ENCODE results near the gene ZNF417. TPM values are rescaled to one million over a fixed set of nuclear protein-coding genes. Genes with fewer than 3 reads are reported as not detected.
A peak's percentile ranks its signal among the peaks of the same experiment; 100 is the strongest.

ZNF417 gene
- total RNA-seq (2014; rRNA removed), result 9.3 and 10.8 TPM in 2 replicates
- polyA plus RNA-seq (2012), result 3.6 TPM

GRCh38 chr19:57916168-57916995 is at the start of gene ZNF417:
ZNF417 (minus strand) TSS chr19:57916592; CDS start chr19:57916411, 181 bp downstream.
- peak; percentile 96 for DNase-seq (ENCODE audit: low read depth)

DNA sequence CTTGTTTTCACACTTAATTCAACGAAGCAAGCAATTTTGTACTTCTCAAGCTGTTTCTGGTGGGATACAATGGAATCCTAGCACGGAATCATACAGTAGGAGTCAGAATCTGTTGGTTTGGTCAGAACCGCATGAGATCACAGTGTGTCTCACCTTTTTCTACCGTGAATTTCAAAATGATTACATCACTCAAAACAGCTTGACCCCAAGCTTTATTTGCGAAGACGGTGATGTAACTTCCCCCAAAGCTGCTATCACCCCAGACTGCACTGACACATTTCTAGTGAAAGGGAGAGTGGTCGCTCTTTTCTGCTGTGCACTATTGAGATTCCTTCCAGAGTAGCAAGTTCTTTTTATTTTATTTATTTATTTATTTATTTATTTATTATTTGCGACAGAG is 48.4 kb upstream of the ZNF417 start:
- no peak for DNase-seq (ENCODE audit: low read depth)

DNA sequence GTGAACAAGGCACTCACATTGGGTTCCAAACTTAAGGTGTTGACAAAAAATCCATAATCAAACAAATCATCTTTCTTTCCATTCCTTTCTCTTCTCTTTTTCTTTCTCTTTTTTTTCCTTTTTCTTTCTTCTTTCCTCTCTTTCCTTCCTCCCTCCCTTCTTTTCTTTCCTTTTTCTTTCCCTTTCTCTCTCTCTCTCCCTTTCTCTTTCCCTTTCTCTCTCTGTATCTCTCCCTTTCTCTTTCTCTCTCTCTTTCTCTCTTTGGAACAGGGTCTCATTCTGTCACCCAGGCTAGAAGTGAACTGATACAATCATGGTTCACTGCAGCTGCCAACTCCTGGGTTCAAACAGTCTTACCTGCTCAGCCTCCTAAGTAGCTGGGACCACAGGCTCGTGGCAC is 45.4 kb upstream of the ZNF417 start:
- no peak for DNase-seq (ENCODE audit: low read depth)

DNA sequence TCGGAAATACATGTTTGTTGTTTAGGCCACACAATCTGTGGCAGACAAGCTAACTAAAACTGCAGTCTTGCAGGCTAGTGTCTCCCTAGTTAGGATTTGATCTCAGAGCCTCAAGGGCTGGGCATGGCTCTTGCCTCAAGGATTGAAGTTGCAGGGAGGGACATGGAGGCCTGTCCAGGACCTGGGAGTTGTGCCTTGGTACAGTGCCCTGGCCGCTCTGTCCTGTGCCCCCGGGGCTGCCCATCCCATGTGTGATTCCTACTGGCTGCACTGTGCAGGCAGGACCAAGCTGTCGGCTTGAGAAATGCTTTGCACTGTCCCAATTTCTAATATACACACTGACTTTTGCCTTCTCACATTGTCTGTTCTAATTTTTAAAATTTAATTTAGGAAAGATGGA is 38.6 kb upstream of the ZNF417 start:
- DNase-seq (ENCODE audit: low read depth), result no peak

GRCh38 chr19:57949702-57950101 is 33.3 kb upstream of the ZNF417 start:
- no peak for DNase-seq (ENCODE audit: low read depth)

GRCh38 chr19:57949296-57949695 is 32.9 kb upstream of the ZNF417 start:
- DNase-seq (ENCODE audit: low read depth), result no peak

- DNase-seq (ENCODE audit: low read depth), result peak; percentile 91
Measured at GRCh38 chr19:57947419-57948134, 31.2 kb upstream of the ZNF417 start, which contains the start of gene ZNF256. ZNF256 (minus strand) TSS chr19:57947706; CDS start chr19:57947474, 232 bp downstream.

DNA sequence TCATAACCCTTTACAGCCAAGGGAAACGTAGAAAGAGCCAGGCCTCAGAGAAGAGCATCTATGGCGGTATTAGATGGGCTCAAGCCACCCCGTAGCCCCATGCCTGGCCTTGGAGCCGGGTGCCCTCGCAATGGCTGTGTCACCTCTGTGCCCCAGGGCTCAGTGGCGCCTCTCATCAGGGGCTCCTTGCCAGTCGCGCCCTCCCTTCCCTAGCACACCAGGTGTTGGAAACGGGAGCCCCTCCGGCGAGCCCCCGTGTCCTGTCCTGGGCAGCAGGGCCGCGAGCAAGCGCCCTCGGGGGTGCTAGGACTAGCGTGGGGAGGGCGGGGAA is 30.7 kb upstream of the ZNF417 start:
- DNase-seq (ENCODE audit: low read depth), result no peak

DNA sequence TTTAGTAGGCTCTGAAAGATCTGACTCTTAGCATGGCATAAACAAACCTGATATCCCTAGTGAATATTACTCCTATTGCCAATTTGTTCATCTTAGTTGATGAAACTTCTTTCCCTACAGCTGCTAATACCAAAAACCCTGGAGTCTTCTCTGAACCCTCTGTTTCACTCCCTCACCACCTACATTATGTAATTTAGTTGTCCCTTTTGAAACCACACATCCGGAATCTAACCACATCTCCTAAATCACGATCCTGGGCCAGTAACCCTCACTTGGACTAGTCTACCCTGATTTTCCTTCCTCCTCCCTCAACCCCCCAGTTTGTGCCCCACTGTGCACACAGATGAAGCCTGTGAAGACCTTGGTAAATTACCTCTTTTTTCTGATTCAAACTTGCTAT is 29.9 kb upstream of the ZNF417 start:
- no peak for DNase-seq (ENCODE audit: low read depth)

DNA sequence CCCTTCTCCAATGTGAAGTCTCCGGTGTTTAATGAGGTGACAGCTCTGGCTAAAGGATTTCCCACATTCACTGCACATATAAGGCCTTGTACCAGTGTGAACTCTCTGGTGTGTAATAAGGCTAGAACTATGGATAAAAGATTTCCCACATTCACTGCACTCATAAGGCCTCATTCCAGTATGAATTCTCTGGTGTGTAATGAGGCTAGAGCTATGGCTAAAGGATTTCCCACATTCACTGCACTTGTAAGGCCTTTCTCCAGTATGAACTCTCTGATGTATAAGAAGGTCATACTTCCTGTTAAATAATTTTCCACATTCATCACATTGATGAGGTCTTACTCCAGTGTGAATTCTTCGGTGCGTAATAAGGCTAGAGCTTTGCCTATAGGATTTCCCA is 25.2 kb upstream of the ZNF417 start:
- no peak for DNase-seq (ENCODE audit: low read depth)

GRCh38 chr19:57935731-57936130 is 19.3 kb upstream of the ZNF417 start:
- DNase-seq (ENCODE audit: low read depth), result no peak

- DNase-seq (ENCODE audit: low read depth), result peak; percentile 57
Measured at GRCh38 chr19:57934820-57935665, 18.7 kb upstream of the ZNF417 start, which contains the start of gene ZNF418. ZNF418 (minus strand) TSS chr19:57935402; CDS start chr19:57933822, 1,580 bp downstream.

DNA sequence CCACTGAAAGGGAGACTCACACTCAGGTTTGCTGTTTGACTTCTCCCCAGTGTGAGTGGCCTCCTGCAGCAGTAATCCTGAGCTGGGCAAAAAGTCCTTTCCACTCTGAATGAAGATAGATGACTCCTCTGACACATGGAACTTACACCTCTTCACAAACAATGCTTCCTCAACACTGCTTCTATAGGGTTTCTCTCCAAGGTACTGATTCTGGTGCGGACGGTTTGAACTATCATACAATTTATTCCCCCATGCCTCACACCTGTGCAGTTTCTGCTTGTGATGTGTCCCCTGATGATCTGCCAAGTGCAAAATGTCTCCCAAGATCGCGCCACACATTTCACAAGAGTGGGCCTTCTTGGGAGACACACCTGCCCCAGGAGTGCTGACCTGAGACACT is 11.2 kb upstream of the ZNF417 start:
- DNase-seq (ENCODE audit: low read depth), result no peak

DNA sequence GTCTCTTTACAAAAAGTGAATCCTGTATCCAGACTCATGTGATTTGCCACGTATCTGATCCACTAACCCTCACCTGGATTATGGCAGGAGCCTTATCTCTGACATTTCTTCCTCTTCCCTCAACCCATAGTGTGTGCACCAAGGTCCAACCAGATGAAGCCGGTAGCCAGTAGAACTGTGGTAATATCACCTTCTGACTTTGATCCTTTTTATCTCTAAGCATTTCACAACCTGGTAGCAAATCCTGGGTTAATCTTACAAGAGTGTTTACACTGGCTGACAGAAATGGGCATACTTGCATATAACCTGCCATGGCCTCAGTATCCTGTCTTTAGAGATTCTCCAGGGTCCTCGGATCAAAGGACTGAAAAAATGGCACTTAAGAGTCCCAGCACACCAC is 1.9 kb downstream of the ZNF417 start:
- DNase-seq (ENCODE audit: low read depth), result no peak

GRCh38 chr19:57907394-57907793 is 9.0 kb downstream of the ZNF417 start:
- no peak for DNase-seq (ENCODE audit: low read depth)

GRCh38 chr19:57905258-57905657 is 11.1 kb downstream of the ZNF417 start:
- no peak for DNase-seq (ENCODE audit: low read depth)

- no peak for DNase-seq (ENCODE audit: low read depth)
Measured at GRCh38 chr19:57903618-57904184, 12.7 kb downstream of the ZNF417 start.

GRCh38 chr19:57900311-57900710 is 16.1 kb downstream of the ZNF417 start:
- no peak for DNase-seq (ENCODE audit: low read depth)

DNA sequence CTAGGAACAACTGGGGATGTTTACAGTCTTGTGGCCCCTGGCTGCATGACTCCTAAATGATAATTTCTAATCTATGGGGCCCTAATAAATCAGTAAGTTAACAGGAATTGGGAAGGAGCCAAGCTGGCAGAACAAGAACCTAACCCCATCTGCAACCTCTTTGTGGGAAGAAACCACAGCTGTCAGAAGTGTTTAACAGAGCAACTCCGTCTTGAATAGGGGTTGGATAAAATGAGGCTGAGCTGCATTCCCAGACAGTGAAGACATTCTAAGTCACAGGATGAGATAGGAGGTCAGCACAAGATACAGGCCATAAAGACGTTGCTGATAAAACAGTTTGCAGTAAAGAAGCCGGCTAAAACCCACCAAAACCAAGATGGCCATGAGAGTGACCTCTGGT is 25.7 kb downstream of the ZNF417 start:
- peak; percentile 63 for DNase-seq (ENCODE audit: low read depth)

- peak; percentile 83 for DNase-seq (ENCODE audit: low read depth)
Measured at GRCh38 chr19:57888560-57889231, 27.7 kb downstream of the ZNF417 start, which contains the start of gene ZNF814. ZNF814 (minus strand) TSS chr19:57889037; CDS start chr19:57888802, 235 bp downstream.

DNA sequence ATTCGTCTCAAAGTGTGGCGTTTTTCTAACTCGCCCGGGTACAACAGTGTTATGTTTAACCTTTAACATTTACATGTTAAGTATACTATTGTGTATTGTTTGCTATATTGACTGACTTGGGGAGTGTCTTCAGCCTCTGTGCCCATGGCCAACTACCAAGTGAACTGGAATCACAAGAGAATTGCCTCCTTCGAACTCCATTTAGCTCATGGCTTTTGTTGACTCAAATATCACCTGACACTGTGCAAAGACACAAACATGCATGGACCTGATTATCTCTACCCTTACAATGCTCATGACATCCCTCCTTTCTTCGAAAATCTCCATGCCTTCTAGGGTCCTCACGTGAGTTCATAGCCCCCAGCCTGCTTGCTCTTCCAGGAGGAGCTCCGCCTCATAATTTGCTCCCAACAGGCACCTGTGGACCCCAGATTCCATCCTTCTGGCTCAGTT is 28.3 kb downstream of the ZNF417 start:
- no peak for DNase-seq (ENCODE audit: low read depth)
